Suprapubic skin (tissue), 4 donors: ENCODE data around the gene CORO1A. TPM values are rescaled to one million over a fixed set of nuclear protein-coding genes. Genes with fewer than 3 reads are reported as not detected.
A peak's percentile ranks its signal among the peaks of the same experiment; 100 is the strongest.

Source experiments
- DNase-seq, 2 donors: peaks; one replicate each; pipeline ENCODE4 v3.0.0-alpha.2; 2019; ENCODE audit warnings: low spot score in 2 of 2
- H3K27ac ChIP-seq: fragments of 200-600 bp; sonication (generic); one replicate; pipeline ENCODE4 v1.5.1; 2019
- H3K27me3 ChIP-seq: fragments of 200-600 bp; sonication (generic); one replicate; pipeline ENCODE4 v1.5.1; 2019
- H3K36me3 ChIP-seq: fragments of 200-600 bp; sonication (generic); one replicate; pipeline ENCODE4 v1.5.1; 2019
- H3K4me1 ChIP-seq: fragments of 200-600 bp; sonication (generic); one replicate; pipeline ENCODE4 v1.5.1; 2019
- H3K4me3 ChIP-seq: fragments of 200-600 bp; sonication (generic); one replicate; pipeline ENCODE4 v1.5.1; 2019; ENCODE audit warnings: mild to moderate bottlenecking
- H3K9me3 ChIP-seq: fragments of 200-600 bp; sonication (generic); one replicate; pipeline ENCODE4 v1.5.1; 2019
- CTCF ChIP-seq, 2 donors: fragments of 200-600 bp in 1 of 2; fragments of 450-650 bp in 1 of 2; sonication (generic) in 1 of 2; IDR thresholded peaks; one replicate each; pipeline ENCODE4 v1.5.1; 2016 to 2019; ENCODE audit warnings: antibody characterized with exemption in 2 of 2, mild to moderate bottlenecking in 1 of 2, moderate library complexity in 1 of 2
- EP300 ChIP-seq: sonication (generic); formaldehyde crosslinking; IDR thresholded peaks from one replicate; pipeline ENCODE4 v1.6.1; 2017; ENCODE audit warnings: antibody characterized with exemption
- POLR2A ChIP-seq, 2 donors: fragments of 450-650 bp; IDR thresholded peaks; one replicate each; pipeline ENCODE4 v1.6.1; 2017; ENCODE audit warnings: antibody characterized with exemption in 2 of 2, mild to moderate bottlenecking in 2 of 2, moderate library complexity in 2 of 2
- POLR2AphosphoS5 ChIP-seq, 3 donors: sonication (generic); formaldehyde crosslinking; IDR thresholded peaks; one replicate each; pipeline ENCODE4 v1.6.1; 2017; ENCODE audit warnings: antibody characterized with exemption in 3 of 3
- WGBS: methylation state at CpG from one replicate; pipeline ENCODE4 v1.1.5; 2018; 5-methylcytosine and 5-hydroxymethylcytosine counted together
- total RNA-seq, 4 donors: library from RNA; depleted of rRNA; stranded (reverse); fragments of >200 nt; gene quantifications; one replicate each; pipeline ENCODE4 v1.1.0, GENCODE V29; 2016

CORO1A gene
- total RNA-seq, 4 donors from 2014 or later, result 14.5 to 25.3 (median 19.3) TPM

GRCh38 chr16:30184891-30185682, 1.7 kb downstream of the CORO1A start:
- Histone ChIP-seq H3K27me3 (no peaks in the 10 kb centered on the region), H3K9me3 (no peaks in the 10 kb centered on the region), H3K4me3 (peak overlapping the region; percentile 63), H3K36me3 (no peaks in the 10 kb centered on the region), H3K4me1 (peaks cover 26% of the 10 kb centered on the region), H3K27ac (no peak overlapping the region)
- WGBS, result 76% methylated on average over 8 of the region's 13 CpGs
- DNase-seq, result no peak
- TF ChIP-seq EP300, result no peak
- no peak for TF ChIP-seq POLR2A (IDR thresholded peaks at IDR 0.05)
- no peak for TF ChIP-seq CTCF (IDR thresholded peaks at IDR 0.05)
- no peak for TF ChIP-seq POLR2AphosphoS5 (IDR thresholded peaks at IDR 0.05)

GRCh38 chr16:30185683-30186421, 2.5 kb downstream of the CORO1A start:
- no peaks in the 10 kb centered on the region for H3K9me3 ChIP-seq
- no peaks in the 10 kb centered on the region for H3K36me3 ChIP-seq
- no peaks in the 10 kb centered on the region for H3K27me3 ChIP-seq
- H3K4me1 ChIP-seq, result peaks cover 26% of the 10 kb centered on the region
- 78% methylated on average over 14 of the region's 15 CpGs for WGBS
- peak in 1 of 2 donors; percentile 74 for DNase-seq
- H3K4me3 ChIP-seq, result peak overlapping the region; percentile 63
- H3K27ac ChIP-seq, result peak overlapping the region; percentile 34
- no peak for TF ChIP-seq POLR2A (IDR thresholded peaks at IDR 0.05)
- no peak for TF ChIP-seq EP300
- no peak for TF ChIP-seq POLR2AphosphoS5 (IDR thresholded peaks at IDR 0.05)
- no peak for TF ChIP-seq CTCF (IDR thresholded peaks at IDR 0.05)

GRCh38 chr16:30186444-30186781, 3.0 kb downstream of the CORO1A start:
- Histone ChIP-seq H3K4me3 (peak overlapping the region; percentile 11), H3K4me1 (peaks cover 26% of the 10 kb centered on the region), H3K27ac (peak overlapping the region; percentile 34), H3K9me3 (no peaks in the 10 kb centered on the region), H3K27me3 (no peaks in the 10 kb centered on the region), H3K36me3 (no peaks in the 10 kb centered on the region)
- DNase-seq, result no peak
- 84% methylated on average over 7 of the region's 9 CpGs for WGBS
- no peak for TF ChIP-seq EP300
- no peak for TF ChIP-seq CTCF (IDR thresholded peaks at IDR 0.05)
- no peak for TF ChIP-seq POLR2AphosphoS5 (IDR thresholded peaks at IDR 0.05)
- no peak for TF ChIP-seq POLR2A (IDR thresholded peaks at IDR 0.05)

GRCh38 chr16:30186782-30187555, 3.6 kb downstream of the CORO1A start:
- 50% methylated on average over 23 of the region's 36 CpGs for WGBS
- no peaks in the 10 kb centered on the region for H3K36me3 ChIP-seq
- no peak overlapping the region for H3K27ac ChIP-seq
- peak; percentile 85 to 88 for DNase-seq
- no peaks in the 10 kb centered on the region for H3K9me3 ChIP-seq
- no peaks in the 10 kb centered on the region for H3K27me3 ChIP-seq
- H3K4me3 ChIP-seq, result peak overlapping the region; percentile 11
- TF ChIP-seq EP300 (no peak), CTCF (IDR thresholded peaks at IDR 0.05) (peak; percentile 67 to 77), POLR2A (IDR thresholded peaks at IDR 0.05) (no peak), POLR2AphosphoS5 (IDR thresholded peaks at IDR 0.05) (no peak)
- peaks cover 26% of the 10 kb centered on the region for H3K4me1 ChIP-seq

- no peak for DNase-seq
- peaks cover 25% of the 10 kb centered on the region for H3K4me1 ChIP-seq
- H3K4me3 ChIP-seq, result no peak overlapping the region
- TF ChIP-seq EP300 (no peak), CTCF (IDR thresholded peaks at IDR 0.05) (no peak), POLR2AphosphoS5 (IDR thresholded peaks at IDR 0.05) (no peak), POLR2A (IDR thresholded peaks at IDR 0.05) (no peak)
- no peaks in the 10 kb centered on the region for H3K27me3 ChIP-seq
- H3K27ac ChIP-seq, result no peak overlapping the region
- H3K36me3 ChIP-seq, result no peaks in the 10 kb centered on the region
- 85% methylated on average over 5 of the region's 9 CpGs for WGBS
- H3K9me3 ChIP-seq, result no peaks in the 10 kb centered on the region
Observed at GRCh38 chr16:30187556-30187865, 4.1 kb downstream of the CORO1A start.
